ENCODE results near the gene ARHGEF28.

GRCh38 chr5:73687357-73687756, 61.4 kb downstream of the ARHGEF28 start:
- no peak for TF ChIP-seq POLR2A (IDR thresholded peaks at IDR 0.05)
- no peak for TF ChIP-seq POLR2AphosphoS5 (IDR thresholded peaks at IDR 0.05)
- no peak for TF ChIP-seq CTCF (IDR thresholded peaks at IDR 0.05)
